GM12801 (cell line): ENCODE data around the gene AGPAT2.

Source experiments
- CTCF ChIP-seq: IDR thresholded peaks from one replicate; pipeline ENCODE4 v1.5.1; 2011; ENCODE audit warnings: control low read depth; ENCODE audit not compliant: insufficient read length; ENCODE audit errors: extremely low read depth

AGPAT2 gene

DNA sequence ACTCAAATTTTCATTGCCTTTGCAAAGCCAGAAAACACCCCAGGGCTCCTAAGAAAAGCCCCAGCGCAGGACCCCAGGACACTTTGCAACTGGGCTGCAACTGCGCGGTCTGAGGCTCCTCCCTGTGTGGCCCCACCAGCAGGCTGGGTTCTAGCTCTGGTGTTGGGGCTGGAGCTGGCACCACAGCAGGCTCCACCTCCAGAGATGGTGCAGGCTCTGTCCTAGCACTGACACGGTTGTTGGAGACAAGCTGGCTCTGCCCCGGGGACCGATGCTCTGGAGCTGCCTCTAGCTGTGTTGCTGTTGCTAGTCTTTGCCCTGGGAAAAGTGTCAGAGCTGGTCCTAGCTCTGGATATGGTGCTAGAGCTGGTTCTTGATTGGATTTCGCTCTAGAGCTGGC lies 41.9 kb upstream of the AGPAT2 start:
- no peak for TF ChIP-seq CTCF

GRCh38 chr9:136728548-136729123 lies 41.4 kb upstream of the AGPAT2 start:
- no peak for TF ChIP-seq CTCF

- TF ChIP-seq CTCF, result no peak
Observed at GRCh38 chr9:136728080-136728547, 40.9 kb upstream of the AGPAT2 start.

GRCh38 chr9:136726631-136727191 lies 39.5 kb upstream of the AGPAT2 start:
- no peak for TF ChIP-seq CTCF

GRCh38 chr9:136726118-136726517 lies 38.9 kb upstream of the AGPAT2 start:
- TF ChIP-seq CTCF, result no peak

DNA sequence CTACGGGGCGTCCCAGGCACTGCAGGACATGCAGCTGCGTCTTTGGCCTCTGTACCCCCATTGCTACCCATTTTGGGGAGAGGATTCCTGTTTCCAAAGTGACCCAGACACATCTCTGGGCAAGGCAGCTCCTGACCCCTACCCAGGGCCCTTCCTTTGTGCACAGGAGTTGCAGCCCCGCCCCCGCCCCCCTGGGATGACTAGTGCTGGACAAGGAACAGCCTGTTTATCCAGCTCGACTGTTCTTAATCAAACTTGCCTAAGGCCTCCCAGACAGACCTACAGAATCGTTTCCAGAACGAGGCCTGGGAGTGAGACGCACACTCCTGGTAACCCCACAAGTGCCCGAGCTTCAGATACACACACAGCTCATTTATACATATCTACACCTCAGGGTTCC lies 38.4 kb upstream of the AGPAT2 start:
- TF ChIP-seq CTCF, result no peak

- no peak for TF ChIP-seq CTCF
Observed at GRCh38 chr9:136724772-136725171, 37.5 kb upstream of the AGPAT2 start.

DNA sequence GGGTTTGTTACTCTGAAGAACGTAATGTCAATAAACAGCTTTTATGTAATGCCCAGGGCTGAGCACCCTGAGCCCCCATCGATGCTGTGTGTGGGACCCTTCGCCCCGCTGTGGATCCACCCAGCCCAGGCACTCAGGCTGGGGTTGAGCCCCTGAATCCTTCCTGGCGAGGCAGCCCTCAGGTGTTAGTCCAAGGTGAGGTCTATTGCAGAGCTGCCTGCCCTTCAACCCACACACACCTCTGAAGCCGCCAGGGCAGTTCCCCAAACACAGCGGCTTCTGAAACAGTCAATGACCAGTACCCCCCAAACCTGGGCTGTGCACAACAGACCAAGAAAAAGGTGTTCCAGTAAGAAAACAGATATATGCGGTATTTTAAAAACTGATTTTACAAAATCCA lies 36.7 kb upstream of the AGPAT2 start:
- no peak for TF ChIP-seq CTCF
